ENCODE data around the gene FCAR.
"Not testable (repeated sequence)": the region's sequence is repeated elsewhere in the genome, so short reads cannot be mapped to it uniquely, and the experiment has no call there.

The FCAR gene

GRCh38 chr19:54851353-54851752 lies 22.7 kb upstream of the FCAR start:
- no peak for TF ChIP-seq CTCF (IDR thresholded peaks at IDR 0.05; ENCODE audit: low read depth, low read length, missing control alignments)
- Histone ChIP-seq H3K27me3 (replicated peaks) (no peaks in the 10 kb centered on the region), H3K36me3 (replicated peaks) (no peaks in the 10 kb centered on the region), H3K4me3 (ENCODE audit: low read depth, low read length) (no peak overlapping the region), H3K27ac (no peak overlapping the region)
- DNase-seq: no peak
- in situ Hi-C loops (cut with HindIII; ENCODE audit: low pct_ligation_motif_present, low sequenced_read_pairs): no loop called here

GRCh38 chr19:54855241-54855640 lies 18.8 kb upstream of the FCAR start:
- H3K27me3 ChIP-seq (replicated peaks); in situ Hi-C loops (cut with HindIII; ENCODE audit: low pct_ligation_motif_present, low sequenced_read_pairs); DNase-seq; H3K27ac ChIP-seq; H3K36me3 ChIP-seq (replicated peaks); H3K4me3 ChIP-seq (ENCODE audit: low read depth, low read length): not testable (repeated sequence)

- H3K27me3 ChIP-seq (replicated peaks); H3K27ac ChIP-seq; in situ Hi-C loops (cut with HindIII; ENCODE audit: low pct_ligation_motif_present, low sequenced_read_pairs); H3K36me3 ChIP-seq (replicated peaks); H3K4me3 ChIP-seq (ENCODE audit: low read depth, low read length); DNase-seq: not testable (repeated sequence)
These were observed 15.6 kb upstream of the FCAR start for GRCh38 chr19:54858476-54858875.

- H3K27me3 ChIP-seq (replicated peaks); DNase-seq; H3K4me3 ChIP-seq (ENCODE audit: low read depth, low read length); in situ Hi-C loops (cut with HindIII; ENCODE audit: low pct_ligation_motif_present, low sequenced_read_pairs); H3K36me3 ChIP-seq (replicated peaks); H3K27ac ChIP-seq: not testable (repeated sequence)
These were observed 14.6 kb upstream of the FCAR start for GRCh38 chr19:54859421-54859820.

- DNase-seq; in situ Hi-C loops (cut with HindIII; ENCODE audit: low pct_ligation_motif_present, low sequenced_read_pairs); H3K4me3 ChIP-seq (ENCODE audit: low read depth, low read length); H3K27me3 ChIP-seq (replicated peaks); H3K27ac ChIP-seq; H3K36me3 ChIP-seq (replicated peaks): not testable (repeated sequence)
These were observed 10.6 kb upstream of the FCAR start for GRCh38 chr19:54863459-54863858.

GRCh38 chr19:54871696-54872095 lies 2.3 kb upstream of the FCAR start:
- no peak for TF ChIP-seq CTCF (IDR thresholded peaks at IDR 0.05; ENCODE audit: low read depth, low read length, missing control alignments)
- Histone ChIP-seq H3K27me3 (replicated peaks) (no peaks in the 10 kb centered on the region), H3K27ac (no peak overlapping the region), H3K36me3 (replicated peaks) (no peaks in the 10 kb centered on the region), H3K4me3 (ENCODE audit: low read depth, low read length) (no peak overlapping the region)
- in situ Hi-C loops (cut with HindIII; ENCODE audit: low pct_ligation_motif_present, low sequenced_read_pairs): no loop called here
- DNase-seq: no peak

- in situ Hi-C loops (cut with HindIII; ENCODE audit: low pct_ligation_motif_present, low sequenced_read_pairs): no loop called here
These were observed 1.5 kb downstream of the FCAR start for GRCh38 chr19:54875506-54875905.

More at GRCh38 chr19:54875506-54875905, 1.5 kb downstream of the FCAR start:
- H3K4me3 ChIP-seq (ENCODE audit: low read depth, low read length): no peak overlapping the region
- TF ChIP-seq CTCF (IDR thresholded peaks at IDR 0.05; ENCODE audit: low read depth, low read length, missing control alignments): no peak
- H3K36me3 ChIP-seq (replicated peaks): no peaks in the 10 kb centered on the region
- H3K27ac ChIP-seq: no peak overlapping the region
- DNase-seq: no peak
- H3K27me3 ChIP-seq (replicated peaks): no peaks in the 10 kb centered on the region
